DOHH2 (cell line): ENCODE measurements around the gene EVL.

Source experiments
- H3F3A ChIP-seq: fragments of 200-600 bp; sonication (generic), shearing (Covaris generic); 2 replicates; pipeline ENCODE4 v1.6.0; 2016; ENCODE audit warnings: antibody characterized with exemption, mild to moderate bottlenecking; ENCODE audit not compliant: control insufficient read depth, insufficient read depth
- H3K27ac ChIP-seq: fragments of 200-600 bp; sonication (generic); 2 replicates; pipeline ENCODE4 v1.5.1; 2014; ENCODE audit warnings: low read depth, mild to moderate bottlenecking, low read length, moderate library complexity
- H3K27me3 ChIP-seq: fragments of 200-600 bp; sonication (generic); 2 replicates; pipeline ENCODE4 v1.6.1; 2014; ENCODE audit warnings: mild to moderate bottlenecking, low read length, mixed read lengths; ENCODE audit not compliant: control insufficient read depth
- H3K36me3 ChIP-seq: fragments of 200-600 bp; sonication (generic); 2 replicates; pipeline ENCODE4 v1.6.1; 2014; ENCODE audit warnings: mild to moderate bottlenecking, low read length, moderate library complexity, mixed read lengths; ENCODE audit not compliant: control insufficient read depth
- H3K4me1 ChIP-seq: fragments of 200-600 bp; sonication (generic); 2 replicates; pipeline ENCODE4 v1.6.1; 2014; ENCODE audit warnings: mild to moderate bottlenecking, low read length, mixed read lengths; ENCODE audit not compliant: control insufficient read depth
- H3K4me2 ChIP-seq: fragments of 200-600 bp; sonication (generic); 2 replicates; pipeline ENCODE4 v1.6.0; 2014; ENCODE audit warnings: mild to moderate bottlenecking, low read length, moderate library complexity
- H3K4me3 ChIP-seq: fragments of 200-600 bp; sonication (generic); 2 replicates; pipeline ENCODE4 v1.5.1; 2014; ENCODE audit warnings: mild to moderate bottlenecking, low read length, mixed read lengths
- H3K79me2 ChIP-seq: fragments of 200-600 bp; sonication (generic); 2 replicates; pipeline ENCODE4 v1.6.1; 2014; ENCODE audit warnings: mild to moderate bottlenecking, low read length, mixed read lengths; ENCODE audit not compliant: control insufficient read depth
- H3K9me2 ChIP-seq: fragments of 200-600 bp; sonication (generic); replicated peaks from 2 replicates; pipeline ENCODE4 v1.6.1; 2014; ENCODE audit warnings: mild to moderate bottlenecking, low read length, mixed read lengths; ENCODE audit not compliant: control insufficient read depth
- H3K9me3 ChIP-seq: fragments of 200-600 bp; sonication (generic); 2 replicates; pipeline ENCODE4 v1.6.1; 2014; ENCODE audit warnings: antibody characterized with exemption, low read length, mixed read lengths; ENCODE audit not compliant: control insufficient read depth, insufficient read depth
- H4K20me1 ChIP-seq: fragments of 200-600 bp; sonication (generic); 2 replicates; pipeline ENCODE4 v1.6.0; 2014; ENCODE audit warnings: low read depth, mild to moderate bottlenecking, antibody characterized with exemption, low read length, moderate library complexity; ENCODE audit not compliant: control insufficient read depth, insufficient read depth
- EZH2phosphoT487 ChIP-seq: fragments of 200-600 bp; sonication (generic); IDR thresholded peaks from 2 replicates; pipeline ENCODE4 v1.6.1; 2017; ENCODE audit warnings: borderline replicate concordance, mild to moderate bottlenecking, antibody characterized with exemption, low read length, moderate library complexity, mixed read lengths
- TF ChIP-seq, protein P1 (sequence below): fragments of 200-600 bp; sonication (generic); IDR thresholded peaks from one replicate; pipeline ENCODE4 v1.5.1; 2014; ENCODE audit warnings: antibody characterized with exemption, mild to moderate bottlenecking, low read depth, low read length; ENCODE audit not compliant: poor library complexity, severe bottlenecking

Gene EVL

DNA sequence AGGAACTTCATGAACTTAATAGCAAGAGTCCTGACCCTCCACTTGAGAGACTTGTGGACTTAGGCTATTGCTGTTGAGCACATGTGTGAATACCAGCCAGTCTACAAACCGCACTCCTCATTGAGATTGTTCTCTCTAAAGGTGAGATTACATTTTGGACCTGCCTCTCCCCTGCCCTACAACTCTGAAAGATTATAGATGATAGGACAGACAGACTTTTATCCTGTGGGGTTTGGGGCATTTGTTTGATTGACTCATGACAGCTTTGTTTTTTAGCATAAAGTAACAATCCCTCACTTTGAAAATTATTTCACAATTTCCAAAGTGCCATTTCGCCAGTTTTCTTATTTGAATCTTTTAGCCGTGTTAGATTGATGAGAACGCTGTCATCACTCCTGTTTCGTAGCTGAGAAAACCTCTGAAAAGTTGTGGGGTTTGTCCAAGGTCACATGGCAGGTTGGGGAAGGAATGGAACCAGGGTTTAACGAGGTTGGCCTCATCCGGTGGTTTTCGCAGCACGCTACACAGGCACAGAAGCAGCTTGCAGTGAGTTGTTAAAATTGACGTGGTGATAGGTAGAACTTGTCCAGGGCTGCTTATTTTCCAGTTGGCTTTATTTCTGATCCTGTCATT is 836 bp downstream of the EVL start:
- peak overlapping the region; percentile 88 for H3K27ac ChIP-seq
- peak overlapping the region; percentile 92 for H3K4me2 ChIP-seq
- no peaks in the 10 kb centered on the region for H3K9me3 ChIP-seq
- TF ChIP-seq EZH2phosphoT487 = no peak
- TF ChIP-seq, protein P1, sequence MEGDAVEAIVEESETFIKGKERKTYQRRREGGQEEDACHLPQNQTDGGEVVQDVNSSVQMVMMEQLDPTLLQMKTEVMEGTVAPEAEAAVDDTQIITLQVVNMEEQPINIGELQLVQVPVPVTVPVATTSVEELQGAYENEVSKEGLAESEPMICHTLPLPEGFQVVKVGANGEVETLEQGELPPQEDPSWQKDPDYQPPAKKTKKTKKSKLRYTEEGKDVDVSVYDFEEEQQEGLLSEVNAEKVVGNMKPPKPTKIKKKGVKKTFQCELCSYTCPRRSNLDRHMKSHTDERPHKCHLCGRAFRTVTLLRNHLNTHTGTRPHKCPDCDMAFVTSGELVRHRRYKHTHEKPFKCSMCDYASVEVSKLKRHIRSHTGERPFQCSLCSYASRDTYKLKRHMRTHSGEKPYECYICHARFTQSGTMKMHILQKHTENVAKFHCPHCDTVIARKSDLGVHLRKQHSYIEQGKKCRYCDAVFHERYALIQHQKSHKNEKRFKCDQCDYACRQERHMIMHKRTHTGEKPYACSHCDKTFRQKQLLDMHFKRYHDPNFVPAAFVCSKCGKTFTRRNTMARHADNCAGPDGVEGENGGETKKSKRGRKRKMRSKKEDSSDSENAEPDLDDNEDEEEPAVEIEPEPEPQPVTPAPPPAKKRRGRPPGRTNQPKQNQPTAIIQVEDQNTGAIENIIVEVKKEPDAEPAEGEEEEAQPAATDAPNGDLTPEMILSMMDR = no peak
- H3K27me3 ChIP-seq = no peaks in the 10 kb centered on the region
- H4K20me1 ChIP-seq = no peaks in the 10 kb centered on the region
- no peaks in the 10 kb centered on the region for H3K9me2 ChIP-seq
- peaks cover 21% of the 10 kb centered on the region for H3K79me2 ChIP-seq
- peak overlapping the region; percentile 70 for H3K4me3 ChIP-seq
- peaks cover 7% of the 10 kb centered on the region; the same call in 1 of the 2 replicates for H3F3A ChIP-seq
- H3K36me3 ChIP-seq = peaks cover 15% of the 10 kb centered on the region; the same call in 1 of the 2 replicates
- peaks cover 57% of the 10 kb centered on the region for H3K4me1 ChIP-seq

DNA sequence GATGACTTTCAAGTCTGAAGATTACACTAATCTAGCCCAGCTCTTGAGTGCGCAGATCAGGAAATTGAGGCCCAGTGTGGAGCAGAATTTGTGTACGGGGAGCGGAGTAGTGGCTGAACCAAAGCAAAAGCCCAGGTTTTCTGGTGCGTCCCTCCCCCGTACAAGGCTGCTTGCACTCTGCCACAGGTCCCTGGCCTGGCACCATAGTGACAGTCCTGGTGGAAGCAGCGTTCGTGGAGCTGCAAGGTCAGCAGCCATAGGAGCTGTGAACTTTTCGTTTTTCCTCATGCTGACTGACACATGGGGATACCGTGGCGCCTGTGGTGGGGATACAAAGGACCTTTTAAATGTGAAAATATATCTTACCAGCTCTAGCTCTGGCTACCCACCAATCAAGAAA is 1.7 kb downstream of the EVL start:
- Histone ChIP-seq H3F3A (peaks cover 9% of the 10 kb centered on the region; the same call in 1 of the 2 replicates), H3K4me3 (peak overlapping the region; percentile 70)

DNA sequence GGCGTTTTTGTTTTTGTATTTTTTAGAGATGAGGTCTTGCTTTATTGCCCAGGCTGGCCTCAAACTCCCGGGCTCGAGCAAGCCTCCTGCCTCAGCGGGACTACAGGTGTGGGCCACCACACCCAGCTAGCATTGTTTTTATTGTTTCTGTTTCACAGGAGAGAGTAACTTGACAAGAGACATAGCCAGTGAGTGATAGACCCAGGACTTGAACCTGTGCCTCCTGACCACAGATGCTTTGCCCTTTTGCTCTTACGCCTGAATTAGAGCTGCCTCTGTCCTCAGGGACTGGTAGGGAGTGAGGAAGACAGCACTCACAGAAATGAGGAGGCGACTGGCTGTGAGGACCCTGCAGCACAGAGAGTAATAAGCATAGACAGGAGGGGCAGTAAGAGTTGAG is 2.3 kb downstream of the EVL start:
- no peak for TF ChIP-seq EZH2phosphoT487
- TF ChIP-seq, protein P1 = no peak
- Histone ChIP-seq H3K4me2 (peak overlapping the region; percentile 92), H3K79me2 (peaks cover 21% of the 10 kb centered on the region), H3K27me3 (no peaks in the 10 kb centered on the region), H3K9me3 (no peaks in the 10 kb centered on the region), H3K9me2 (no peaks in the 10 kb centered on the region), H3K27ac (peak overlapping the region; percentile 88), H3K4me1 (peaks cover 62% of the 10 kb centered on the region), H3F3A (peaks cover 9% of the 10 kb centered on the region; the same call in 1 of the 2 replicates), H3K36me3 (peaks cover 15% of the 10 kb centered on the region; the same call in 1 of the 2 replicates), H4K20me1 (no peaks in the 10 kb centered on the region), H3K4me3 (peak overlapping the region; percentile 70)

More for the DNA sequence above, 1.7 kb downstream of the EVL start:
- H3K4me2 ChIP-seq = peak overlapping the region; percentile 92
- H3K9me3 ChIP-seq = no peaks in the 10 kb centered on the region
- H3K9me2 ChIP-seq = no peaks in the 10 kb centered on the region
- no peak for TF ChIP-seq EZH2phosphoT487
- TF ChIP-seq, protein P1 = no peak
- no peaks in the 10 kb centered on the region for H3K27me3 ChIP-seq
- H3K27ac ChIP-seq = peak overlapping the region; percentile 88
- H4K20me1 ChIP-seq = no peaks in the 10 kb centered on the region
- H3K4me1 ChIP-seq = peaks cover 57% of the 10 kb centered on the region
- H3K36me3 ChIP-seq = peaks cover 15% of the 10 kb centered on the region; the same call in 1 of the 2 replicates
- H3K79me2 ChIP-seq = peaks cover 21% of the 10 kb centered on the region
